GM12873 (cell line): Measurements from ENCODE around the gene MAP3K13.

Experiments used
- CTCF ChIP-seq: IDR thresholded peaks from 2 replicates; pipeline ENCODE4 v1.5.1; 2012; ENCODE audit warnings: low read depth, mild to moderate bottlenecking, moderate library complexity, low read length, control low read depth; ENCODE audit not compliant: insufficient read depth; ENCODE audit errors: missing control alignments

MAP3K13 gene

GRCh38 chr3:185332026-185332735 lies 30.8 kb upstream of the MAP3K13 start:
- TF ChIP-seq CTCF = no peak

- no peak for TF ChIP-seq CTCF
Measured at GRCh38 chr3:185335799-185336198, 27.1 kb upstream of the MAP3K13 start.

GRCh38 chr3:185337231-185337816 lies 25.6 kb upstream of the MAP3K13 start:
- no peak for TF ChIP-seq CTCF

- TF ChIP-seq CTCF = no peak
Measured at GRCh38 chr3:185339945-185340344, 23.0 kb upstream of the MAP3K13 start.

GRCh38 chr3:185340751-185341150 lies 22.2 kb upstream of the MAP3K13 start:
- TF ChIP-seq CTCF = no peak

- no peak for TF ChIP-seq CTCF
Measured at GRCh38 chr3:185341616-185342458, 21.1 kb upstream of the MAP3K13 start.
